Thoracic aorta (tissue), 2 donors: Measurements from ENCODE around the gene HOXA4. TPM values are rescaled to one million over a fixed set of nuclear protein-coding genes. Genes with fewer than 3 reads are reported as not detected.

Experiments
- ATAC-seq: fragments of 150-250 bp; one replicate; pipeline ENCODE4 v1.8.0; 2017; ENCODE audit warnings: low read depth; ENCODE audit not compliant: insufficient number of reproducible peaks, low FRiP score
- DNase-seq: peaks from one replicate; pipeline ENCODE4 v3.0.0-alpha.2; 2020; ENCODE audit warnings: low spot score
- H3K27ac ChIP-seq, 2 donors: fragments of 200-600 bp; sonication (generic); 1 replicate in 1 of 2; 2 replicates in 1 of 2; pipeline ENCODE4 v1.5.1; 2016; ENCODE audit warnings: mild to moderate bottlenecking in 2 of 2, moderate library complexity in 2 of 2
- H3K27me3 ChIP-seq: fragments of 200-600 bp; sonication (generic); replicated peaks from 2 replicates; pipeline ENCODE4 v1.6.0; 2016; ENCODE audit warnings: mild to moderate bottlenecking; ENCODE audit not compliant: insufficient read depth
- H3K36me3 ChIP-seq: fragments of 200-600 bp; sonication (generic); one replicate; pipeline ENCODE4 v1.5.1; 2016
- H3K4me1 ChIP-seq, 2 donors: fragments of 200-600 bp; sonication (generic); 1 replicate in 1 of 2; 2 replicates in 1 of 2; pipeline versions ENCODE4 v1.5.1 to v1.6.0; 2016; ENCODE audit warnings: low read depth in 2 of 2, mild to moderate bottlenecking in 1 of 2; ENCODE audit not compliant: control insufficient read depth in 1 of 2
- H3K4me3 ChIP-seq: fragments of 200-600 bp; sonication (generic); 2 replicates; pipeline ENCODE4 v1.5.1; 2016; ENCODE audit warnings: mild to moderate bottlenecking
- H3K9me3 ChIP-seq: fragments of 200-600 bp; sonication (generic); 2 replicates; pipeline ENCODE4 v1.5.1; 2016
- CTCF ChIP-seq: fragments of 200-600 bp; sonication (generic); IDR thresholded peaks from one replicate; pipeline ENCODE4 v1.5.1; 2019; ENCODE audit warnings: antibody characterized with exemption
- total RNA-seq, 2 donors: library from RNA; depleted of rRNA; stranded (reverse); fragments of >200 nt; gene quantifications; one replicate each; pipeline versions ENCODE4 v1.1.0 to v1.2.3, GENCODE V29; 2016

Gene HOXA4
- total RNA-seq, 2 donors from 2014 or later: 3.7 to 6.1 TPM

- H3K9me3 ChIP-seq: no peaks in the 10 kb centered on the region
- ATAC-seq (no peak), DNase-seq (no peak)
- no peak for TF ChIP-seq CTCF
- peak overlapping the region; percentile 96 to 99 for H3K27ac ChIP-seq
- no peaks in the 10 kb centered on the region for H3K36me3 ChIP-seq
- peak overlapping the region; percentile 99 for H3K4me3 ChIP-seq
- H3K27me3 ChIP-seq: no peaks in the 10 kb centered on the region
- H3K4me1 ChIP-seq: peaks cover 3 to 78% of the 10 kb centered on the region in 2 donors
Measured at GRCh38 chr7:27124096-27124901, 6.3 kb downstream of the HOXA4 start.

GRCh38 chr7:27123477-27124053 is 7.0 kb downstream of the HOXA4 start:
- DNase-seq (no peak), ATAC-seq (no peak)
- TF ChIP-seq CTCF: no peak
- Histone ChIP-seq H3K27ac (peak overlapping the region; percentile 96 to 99), H3K4me1 (peaks cover 3 to 78% of the 10 kb centered on the region in 2 donors), H3K27me3 (no peaks in the 10 kb centered on the region), H3K36me3 (no peaks in the 10 kb centered on the region), H3K9me3 (no peaks in the 10 kb centered on the region), H3K4me3 (peak overlapping the region; percentile 99)

GRCh38 chr7:27123007-27123476 is 7.5 kb downstream of the HOXA4 start:
- Histone ChIP-seq H3K27ac (peak overlapping the region; percentile 96 to 99), H3K36me3 (no peaks in the 10 kb centered on the region), H3K4me3 (peak overlapping the region; percentile 99), H3K9me3 (no peaks in the 10 kb centered on the region), H3K4me1 (peaks cover 3 to 79% of the 10 kb centered on the region in 2 donors), H3K27me3 (no peaks in the 10 kb centered on the region)
- DNase-seq (no peak), ATAC-seq (no peak)
- TF ChIP-seq CTCF: no peak

- TF ChIP-seq CTCF: no peak
- H3K4me3 ChIP-seq: peak overlapping the region; percentile 99
- ATAC-seq (no peak), DNase-seq (no peak)
- peaks cover 3 to 71% of the 10 kb centered on the region in 2 donors for H3K4me1 ChIP-seq
- H3K27ac ChIP-seq: peak overlapping the region; percentile 96 to 99
- H3K27me3 ChIP-seq: no peaks in the 10 kb centered on the region
- H3K9me3 ChIP-seq: no peaks in the 10 kb centered on the region
- no peaks in the 10 kb centered on the region for H3K36me3 ChIP-seq
Measured at GRCh38 chr7:27122077-27122910, 8.3 kb downstream of the HOXA4 start.

GRCh38 chr7:27121684-27122076 is 8.9 kb downstream of the HOXA4 start:
- peak overlapping the region; percentile 96 to 99 for H3K27ac ChIP-seq
- H3K4me3 ChIP-seq: peak overlapping the region; percentile 99
- no peak for TF ChIP-seq CTCF
- H3K9me3 ChIP-seq: no peaks in the 10 kb centered on the region
- no peaks in the 10 kb centered on the region for H3K36me3 ChIP-seq
- H3K27me3 ChIP-seq: no peaks in the 10 kb centered on the region
- DNase-seq (no peak), ATAC-seq (no peak)
- peaks cover 3 to 66% of the 10 kb centered on the region in 2 donors for H3K4me1 ChIP-seq
